MCF 10A (cell line): ENCODE results near the gene CDH26. TPM values are rescaled to one million over a fixed set of nuclear protein-coding genes. Genes with fewer than 3 reads are reported as not detected.

Experiments
- BruUV-seq: library from RNA; stranded (reverse); fragments of 400-500 nt; replicated peaks from 2 replicates; lab custom pipeline; 2021; lab: Mats Ljungman, UMichigan
- CTCF ChIA-PET: fragments of 300-600 bp; sonication (Branson Sonifier 250); formaldehyde crosslinking; extraction: SDS; loops from one replicate; lab custom pipeline; 2021; ENCODE audit warnings: antibody characterized with exemption, inconsistent platforms; lab: Yijun Ruan, JAX
- POLR2A ChIA-PET: fragments of 300-600, 350-650 bp; sonication (Branson Sonifier 250); formaldehyde crosslinking; extraction: SDS; loops from one replicate; lab custom pipeline; 2020; ENCODE audit warnings: antibody characterized with exemption, inconsistent platforms; lab: Yijun Ruan, JAX
- DNase-seq: peaks from one replicate; pipeline ENCODE4 v3.0.0-alpha.2; 2018; ENCODE audit not compliant: unreplicated experiment
- H3K27ac Mint-ChIP-seq: one replicate; pipeline ENCODE4 v1.8.0; 2022; ENCODE audit warnings: mild to moderate bottlenecking, low read depth, mixed read lengths; ENCODE audit not compliant: unreplicated experiment
- H3K27me3 Mint-ChIP-seq: one replicate; pipeline ENCODE4 v1.8.0; 2022; ENCODE audit warnings: mixed read lengths; ENCODE audit not compliant: insufficient read depth, unreplicated experiment
- H3K36me3 Mint-ChIP-seq: one replicate; pipeline ENCODE4 v1.8.0; 2022; ENCODE audit warnings: mild to moderate bottlenecking, moderate library complexity, mixed read lengths; ENCODE audit not compliant: insufficient read depth, unreplicated experiment
- H3K4me1 Mint-ChIP-seq: one replicate; pipeline ENCODE4 v1.8.0; 2022; ENCODE audit warnings: mixed read lengths; ENCODE audit not compliant: insufficient read depth, unreplicated experiment
- H3K4me3 Mint-ChIP-seq: one replicate; pipeline ENCODE4 v1.8.0; 2022; ENCODE audit warnings: mild to moderate bottlenecking, moderate library complexity, mixed read lengths; ENCODE audit not compliant: unreplicated experiment
- H3K9me3 Mint-ChIP-seq: one replicate; pipeline ENCODE4 v1.8.0; 2022; ENCODE audit warnings: mixed read lengths; ENCODE audit not compliant: unreplicated experiment
- intact Hi-C: fragments of 100-400 bp; cut with micrococcal nuclease; formaldehyde crosslinking; loops from 2 replicates; pipeline ENCODE4 v1.14.1; 2022
- total RNA-seq: library from RNA; stranded (reverse); gene quantifications from 2 replicates; pipeline ENCODE4 v1.2.3, GENCODE V29; 2022
- TF ChIP-seq, protein P1 (sequence below): fragments of 200-600 bp; IDR thresholded peaks from one replicate; pipeline ENCODE4 v1.8.0; 2022; ENCODE audit warnings: antibody characterized with exemption, mild to moderate bottlenecking; ENCODE audit not compliant: unreplicated experiment

The CDH26 gene
- total RNA-seq, 1 experiment from 2014 or later: 0.12 TPM

GRCh38 chr20:59939879-59940128 lies 18.4 kb upstream of the CDH26 start:
- Mint-ChIP-seq H3K9me3 (no peaks in the 10 kb centered on the region), H3K36me3 (peaks cover 26% of the 10 kb centered on the region), H3K27me3 (no peaks in the 10 kb centered on the region), H3K4me3 (peak overlapping the region; percentile 95), H3K4me1 (peaks cover 27% of the 10 kb centered on the region), H3K27ac (peak overlapping the region; percentile 96)
- no peak for DNase-seq
- ChIA-PET POLR2A (interaction anchor here (0.6 to 3.7 kb wide), 36 partner anchors 8 to 1313 kb away, joined by 3 to 51 read pairs (median 6); partner anchors contain the start of gene ATP5F1E), CTCF (interaction anchor here (0.6 to 4.7 kb wide), 15 partner anchors 9 to 1928 kb away, joined by 3 to 39 read pairs (median 4); no protein-coding TSS in a partner anchor)
- TF ChIP-seq, protein P1, sequence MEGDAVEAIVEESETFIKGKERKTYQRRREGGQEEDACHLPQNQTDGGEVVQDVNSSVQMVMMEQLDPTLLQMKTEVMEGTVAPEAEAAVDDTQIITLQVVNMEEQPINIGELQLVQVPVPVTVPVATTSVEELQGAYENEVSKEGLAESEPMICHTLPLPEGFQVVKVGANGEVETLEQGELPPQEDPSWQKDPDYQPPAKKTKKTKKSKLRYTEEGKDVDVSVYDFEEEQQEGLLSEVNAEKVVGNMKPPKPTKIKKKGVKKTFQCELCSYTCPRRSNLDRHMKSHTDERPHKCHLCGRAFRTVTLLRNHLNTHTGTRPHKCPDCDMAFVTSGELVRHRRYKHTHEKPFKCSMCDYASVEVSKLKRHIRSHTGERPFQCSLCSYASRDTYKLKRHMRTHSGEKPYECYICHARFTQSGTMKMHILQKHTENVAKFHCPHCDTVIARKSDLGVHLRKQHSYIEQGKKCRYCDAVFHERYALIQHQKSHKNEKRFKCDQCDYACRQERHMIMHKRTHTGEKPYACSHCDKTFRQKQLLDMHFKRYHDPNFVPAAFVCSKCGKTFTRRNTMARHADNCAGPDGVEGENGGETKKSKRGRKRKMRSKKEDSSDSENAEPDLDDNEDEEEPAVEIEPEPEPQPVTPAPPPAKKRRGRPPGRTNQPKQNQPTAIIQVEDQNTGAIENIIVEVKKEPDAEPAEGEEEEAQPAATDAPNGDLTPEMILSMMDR: no peak
- intact Hi-C loops: loop anchor here (5.0 kb wide), 2 partner anchors 103 to 158 kb away; no protein-coding TSS in a partner anchor
- TSS peak; percentile 26 for BruUV-seq

- Mint-ChIP-seq H3K27me3 (no peaks in the 10 kb centered on the region), H3K36me3 (peaks cover 29% of the 10 kb centered on the region), H3K27ac (peak within 1 kb of the TSS; percentile 96), H3K9me3 (no peaks in the 10 kb centered on the region), H3K4me1 (peaks cover 27% of the 10 kb centered on the region), H3K4me3 (peak within 1 kb of the TSS; percentile 95)
- TF ChIP-seq, protein P1: no peak
- no TSS peak for BruUV-seq
- intact Hi-C loops: loop anchor here (5.0 kb wide), 1 partner anchor 103 kb away; no protein-coding TSS in a partner anchor
- POLR2A ChIA-PET: interaction anchor here (0.5 to 3.7 kb wide), 53 partner anchors 9 to 1312 kb away, joined by 3 to 51 read pairs (median 4); partner anchors contain the start of gene ATP5F1E
- peak; percentile 94 for DNase-seq
- CTCF ChIA-PET: interaction anchor here (0.5 to 4.7 kb wide), 16 partner anchors 9 to 1927 kb away, joined by 3 to 39 read pairs (median 4); no protein-coding TSS in a partner anchor
Observed at GRCh38 chr20:59940129-59940955, 17.9 kb upstream of the CDH26 start, which contains the start of the genes FAM217B and PPP1R3D. Gene FAM217B, plus strand, starts transcription at chr20:59940389. Its CDS starts 3,555 bp downstream, at chr20:59943944. Gene PPP1R3D, minus strand, starts transcription at chr20:59940305. Its CDS starts 374 bp downstream, at chr20:59939931.

- no peaks in the 10 kb centered on the region for H3K9me3 Mint-ChIP-seq
- TF ChIP-seq, protein P1: no peak
Observed at GRCh38 chr20:59940956-59941294, 17.3 kb upstream of the CDH26 start.

DNA sequence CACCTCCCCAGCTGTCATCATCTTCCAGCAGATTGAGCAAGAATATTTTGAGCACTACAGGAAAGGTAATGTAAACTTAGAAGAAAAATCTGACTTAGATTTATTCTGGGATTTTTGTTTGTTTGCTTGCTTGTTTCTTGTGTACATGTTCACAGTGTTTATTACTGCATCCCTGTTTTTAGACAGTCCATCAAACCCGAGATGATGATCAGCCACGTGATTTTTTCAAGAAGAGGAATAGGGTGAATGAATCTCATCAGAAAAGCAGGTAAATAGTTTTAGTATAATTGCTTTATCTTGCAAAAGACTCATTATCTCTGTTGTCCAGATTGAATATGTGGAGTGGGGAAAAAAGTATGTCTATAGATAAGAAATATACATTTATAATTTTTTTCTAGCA lies 16.0 kb upstream of the CDH26 start:
- BruUV-seq: no TSS peak
- intact Hi-C loops: loop anchor here (5.0 kb wide), 1 partner anchor 105 kb away; no protein-coding TSS in a partner anchor
- TF ChIP-seq, protein P1: no peak
- Mint-ChIP-seq H3K9me3 (no peaks in the 10 kb centered on the region), H3K4me1 (peaks cover 25% of the 10 kb centered on the region), H3K27me3 (no peaks in the 10 kb centered on the region), H3K27ac (no peak overlapping the region), H3K36me3 (peaks cover 29% of the 10 kb centered on the region), H3K4me3 (no peak overlapping the region)
- POLR2A ChIA-PET: interaction anchor here (0.7 to 3.3 kb wide), 4 partner anchors 9 to 30 kb away, joined by 5 to 45 read pairs (median 11); no protein-coding TSS in a partner anchor
- DNase-seq: no peak
- CTCF ChIA-PET: interaction anchor here (0.8 to 4.7 kb wide), 3 partner anchors 7 to 89 kb away, joined by 3 to 39 read pairs (median 15); no protein-coding TSS in a partner anchor

More at GRCh38 chr20:59940956-59941294, 17.3 kb upstream of the CDH26 start:
- BruUV-seq: no TSS peak
- Mint-ChIP-seq H3K4me1 (peaks cover 27% of the 10 kb centered on the region), H3K27me3 (no peaks in the 10 kb centered on the region), H3K4me3 (peak overlapping the region; percentile 95), H3K36me3 (peaks cover 29% of the 10 kb centered on the region), H3K27ac (peak overlapping the region; percentile 96)
- intact Hi-C loops: loop anchor here (5.0 kb wide), 1 partner anchor 104 kb away; no protein-coding TSS in a partner anchor
- CTCF ChIA-PET: interaction anchor here (0.5 to 4.7 kb wide), 12 partner anchors 8 to 355 kb away, joined by 3 to 39 read pairs (median 4); partner anchors contain the start of gene CDH26
- POLR2A ChIA-PET: interaction anchor here (0.6 to 3.7 kb wide), 39 partner anchors 10 to 1054 kb away, joined by 3 to 51 read pairs (median 6); no protein-coding TSS in a partner anchor
- DNase-seq: no peak
